ENCODE data around the gene WFDC1.

GRCh38 chr16:84275585-84276151 is 19.0 kb upstream of the WFDC1 start:
- TF ChIP-seq CTCF (IDR thresholded peaks at IDR 0.05; ENCODE audit: insufficient read depth, low read length) = no peak
- no peak for TF ChIP-seq REST (IDR thresholded peaks at IDR 0.05; ENCODE audit: insufficient replicate concordance, low read depth)
- no peak for TF ChIP-seq POLR2AphosphoS5 (IDR thresholded peaks at IDR 0.05; ENCODE audit: low read depth)

Measured in HL-60 (cell line).